Mononuclear cell (primary cell): ENCODE measurements around the gene PRMT5. TPM values are rescaled to one million over a fixed set of nuclear protein-coding genes. Genes with fewer than 3 reads are reported as not detected.
"Not testable (repeated sequence)": the region's sequence is repeated elsewhere in the genome, so short reads cannot be mapped to it uniquely, and the experiment has no call there.

Source experiments
- H3K27me3 ChIP-seq: 2 replicates; pipeline ENCODE4 v1.6.0; 2011; ENCODE audit warnings: low read length, control low read depth; ENCODE audit not compliant: insufficient read depth
- H3K4me1 ChIP-seq: 2 replicates; pipeline ENCODE4 v1.5.1; 2011; ENCODE audit warnings: mild to moderate bottlenecking, low read length, control low read depth; ENCODE audit not compliant: insufficient read depth
- H3K4me3 ChIP-seq: 2 replicates; pipeline ENCODE4 v1.5.1; 2011; ENCODE audit warnings: mild to moderate bottlenecking, low read length, moderate library complexity
- H3K9me3 ChIP-seq: 2 replicates; pipeline ENCODE4 v1.5.1; 2011; ENCODE audit warnings: low read depth, mild to moderate bottlenecking, control low read depth, low read length
- total RNA-seq: library from RNA; depleted of rRNA; stranded (reverse); fragments of >200 nt; gene quantifications from one replicate; pipeline ENCODE4 v1.2.3, GENCODE V29; 2012

Gene PRMT5
- 8.2 TPM for total RNA-seq

GRCh38 chr14:22929104-22929960, at the start of gene PRMT5:
PRMT5 (minus strand) TSS chr14:22929376; CDS start chr14:22929361, 15 bp downstream.
- Histone ChIP-seq H3K27me3 (no peaks in the 10 kb centered on the region), H3K4me1 (peaks cover 28% of the 10 kb centered on the region), H3K9me3 (no peaks in the 10 kb centered on the region), H3K4me3 (peak within 1 kb of the TSS; percentile 72)

- Histone ChIP-seq H3K4me3 (no peak overlapping the region), H3K9me3 (no peaks in the 10 kb centered on the region), H3K4me1 (peaks cover 26% of the 10 kb centered on the region), H3K27me3 (peaks cover 25% of the 10 kb centered on the region)
Observed at GRCh38 chr14:22978487-22978837, 49.3 kb upstream of the PRMT5 start.

DNA sequence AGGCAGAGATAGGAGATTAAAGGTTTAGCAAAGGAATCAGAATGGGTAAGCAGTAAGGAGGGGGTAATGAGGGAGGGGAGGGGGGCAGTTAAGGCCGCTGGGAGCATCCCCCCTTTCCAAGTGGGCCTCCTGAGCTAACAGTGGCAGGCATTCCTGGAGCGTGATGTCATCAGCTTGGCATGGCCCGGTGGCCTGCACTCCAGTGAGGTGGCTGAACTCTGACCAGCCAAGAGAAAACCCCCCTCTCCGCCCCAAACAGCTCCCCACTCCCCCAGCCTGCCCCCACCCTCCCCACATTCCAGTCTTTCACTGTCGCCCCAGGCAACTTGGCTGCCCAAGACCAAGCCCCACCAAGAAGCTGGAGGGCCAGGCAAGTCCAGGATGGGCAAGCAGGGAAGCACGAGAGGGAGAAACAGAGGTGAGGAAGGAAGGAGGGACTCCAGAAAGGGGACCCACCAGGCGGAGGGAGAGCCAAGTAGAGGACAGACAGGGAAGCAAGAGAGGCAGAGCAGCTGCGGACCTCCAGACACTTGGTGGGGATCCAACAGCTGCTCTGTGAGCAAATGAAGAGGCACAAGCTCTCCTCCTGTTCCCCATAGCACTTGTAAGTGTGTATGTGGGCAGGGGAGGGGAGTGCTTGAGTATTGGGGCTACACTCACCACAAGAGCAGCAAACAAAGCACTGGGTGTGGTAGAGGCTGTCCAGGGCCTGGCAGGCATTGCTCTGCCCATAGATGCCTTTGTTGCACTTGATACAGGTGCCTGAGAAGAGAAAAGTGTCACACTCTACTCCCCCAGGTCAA, 48.7 kb upstream of the PRMT5 start:
- Histone ChIP-seq H3K4me1 (peaks cover 21% of the 10 kb centered on the region), H3K27me3 (peaks cover 25% of the 10 kb centered on the region), H3K4me3 (no peak overlapping the region), H3K9me3 (no peaks in the 10 kb centered on the region)

GRCh38 chr14:22977434-22977683, 48.2 kb upstream of the PRMT5 start:
- H3K27me3 ChIP-seq = peaks cover 25% of the 10 kb centered on the region
- no peaks in the 10 kb centered on the region for H3K9me3 ChIP-seq
- H3K4me1 ChIP-seq = peaks cover 16% of the 10 kb centered on the region
- no peak overlapping the region for H3K4me3 ChIP-seq

DNA sequence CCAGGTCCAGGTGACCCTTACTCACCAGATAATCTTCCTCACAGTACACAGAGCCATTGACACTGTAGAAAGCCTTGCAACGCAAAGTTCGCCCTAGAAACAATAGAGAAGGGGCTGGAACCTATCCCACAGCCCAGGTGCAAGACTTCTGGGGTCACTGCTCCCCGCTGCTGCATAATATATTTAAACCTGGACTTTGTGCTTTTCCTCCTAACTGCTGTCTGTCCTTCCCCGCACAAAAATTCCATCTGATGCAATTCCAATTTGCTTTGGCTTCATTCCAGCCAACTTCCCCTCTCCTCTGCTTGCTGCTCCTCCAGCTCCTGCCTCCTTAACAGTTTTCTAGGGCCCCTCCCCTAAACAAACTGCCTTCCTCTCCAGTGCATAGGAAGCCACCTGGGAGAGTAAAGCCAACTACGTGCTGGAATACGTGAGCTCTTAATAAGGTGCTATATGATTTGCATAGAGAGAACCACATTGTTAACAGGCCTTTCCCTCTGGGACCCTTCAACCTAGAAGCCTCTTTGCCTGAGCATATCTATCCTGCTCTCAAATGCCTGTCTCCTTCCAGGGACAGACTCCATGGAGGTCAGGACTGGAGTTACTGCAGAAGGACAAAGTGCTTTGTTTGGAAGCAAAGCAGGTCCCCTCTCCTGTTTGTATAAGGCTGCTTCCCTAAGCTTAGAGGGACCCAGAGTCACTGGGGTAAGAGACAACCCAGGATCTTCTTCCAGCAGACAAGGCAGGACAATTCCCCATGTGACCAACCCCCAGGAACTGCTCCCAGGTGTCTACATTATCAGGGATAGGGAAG, 47.7 kb upstream of the PRMT5 start:
- Histone ChIP-seq H3K4me3 (no peak overlapping the region), H3K9me3 (no peaks in the 10 kb centered on the region), H3K27me3 (peaks cover 21% of the 10 kb centered on the region), H3K4me1 (peaks cover 11% of the 10 kb centered on the region)

GRCh38 chr14:22974530-22975313, 45.5 kb upstream of the PRMT5 start:
- peaks cover 3% of the 10 kb centered on the region for H3K27me3 ChIP-seq
- H3K4me3 ChIP-seq = no peak overlapping the region
- no peaks in the 10 kb centered on the region for H3K9me3 ChIP-seq
- no peaks in the 10 kb centered on the region for H3K4me1 ChIP-seq

DNA sequence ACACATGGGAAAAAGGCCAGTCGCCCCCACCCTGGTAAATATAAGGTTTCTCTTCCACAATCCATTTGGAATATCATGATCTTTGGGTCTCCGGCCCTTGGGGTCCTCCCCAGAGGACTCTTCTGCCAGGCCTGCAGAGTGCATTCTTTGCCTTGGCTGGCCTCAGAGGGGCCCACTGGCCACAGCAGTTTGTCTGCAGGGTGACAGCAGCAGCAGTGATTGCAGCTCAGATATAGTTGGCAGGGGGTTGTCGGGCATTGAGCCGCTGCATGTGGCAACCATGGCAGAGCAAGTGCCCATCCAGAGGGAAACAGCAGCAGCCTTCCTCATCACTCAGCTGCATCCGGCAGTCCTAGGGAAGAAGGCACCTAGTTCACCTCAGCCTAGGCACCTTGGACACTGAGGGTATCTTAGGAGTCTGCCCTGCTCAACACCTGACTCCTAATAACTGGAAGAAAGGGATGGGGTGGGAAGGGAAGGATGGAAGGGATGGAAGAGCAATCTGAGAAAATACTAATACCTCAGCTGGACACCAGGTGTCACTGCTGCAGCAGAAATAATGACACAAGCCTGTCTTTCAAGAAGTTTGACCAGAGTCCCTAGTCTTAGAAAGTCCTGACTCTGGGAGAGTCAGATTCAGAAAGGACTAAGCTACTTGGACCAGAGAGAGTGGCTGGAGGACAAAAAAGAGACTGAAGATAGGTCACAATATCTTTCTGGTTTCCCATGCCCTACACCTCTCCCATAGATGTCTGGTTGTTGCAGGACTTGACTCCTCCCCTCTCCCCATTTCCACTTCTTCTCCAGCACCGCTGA, 44.2 kb upstream of the PRMT5 start:
- no peak overlapping the region for H3K4me3 ChIP-seq
- H3K4me1 ChIP-seq = no peaks in the 10 kb centered on the region
- H3K9me3 ChIP-seq = no peaks in the 10 kb centered on the region
- H3K27me3 ChIP-seq = no peaks in the 10 kb centered on the region

GRCh38 chr14:22972313-22972930, 43.2 kb upstream of the PRMT5 start:
- Histone ChIP-seq H3K27me3 (no peaks in the 10 kb centered on the region), H3K9me3 (no peaks in the 10 kb centered on the region), H3K4me1 (no peaks in the 10 kb centered on the region), H3K4me3 (no peak overlapping the region)

- no peaks in the 10 kb centered on the region for H3K4me1 ChIP-seq
- no peaks in the 10 kb centered on the region for H3K27me3 ChIP-seq
- no peak overlapping the region for H3K4me3 ChIP-seq
- H3K9me3 ChIP-seq = no peaks in the 10 kb centered on the region
Observed at GRCh38 chr14:22971152-22971551, 42.0 kb upstream of the PRMT5 start.

GRCh38 chr14:22966783-22967269, 37.6 kb upstream of the PRMT5 start:
- Histone ChIP-seq H3K4me1 (no peaks in the 10 kb centered on the region), H3K4me3 (no peak overlapping the region), H3K9me3 (no peaks in the 10 kb centered on the region), H3K27me3 (no peaks in the 10 kb centered on the region)

DNA sequence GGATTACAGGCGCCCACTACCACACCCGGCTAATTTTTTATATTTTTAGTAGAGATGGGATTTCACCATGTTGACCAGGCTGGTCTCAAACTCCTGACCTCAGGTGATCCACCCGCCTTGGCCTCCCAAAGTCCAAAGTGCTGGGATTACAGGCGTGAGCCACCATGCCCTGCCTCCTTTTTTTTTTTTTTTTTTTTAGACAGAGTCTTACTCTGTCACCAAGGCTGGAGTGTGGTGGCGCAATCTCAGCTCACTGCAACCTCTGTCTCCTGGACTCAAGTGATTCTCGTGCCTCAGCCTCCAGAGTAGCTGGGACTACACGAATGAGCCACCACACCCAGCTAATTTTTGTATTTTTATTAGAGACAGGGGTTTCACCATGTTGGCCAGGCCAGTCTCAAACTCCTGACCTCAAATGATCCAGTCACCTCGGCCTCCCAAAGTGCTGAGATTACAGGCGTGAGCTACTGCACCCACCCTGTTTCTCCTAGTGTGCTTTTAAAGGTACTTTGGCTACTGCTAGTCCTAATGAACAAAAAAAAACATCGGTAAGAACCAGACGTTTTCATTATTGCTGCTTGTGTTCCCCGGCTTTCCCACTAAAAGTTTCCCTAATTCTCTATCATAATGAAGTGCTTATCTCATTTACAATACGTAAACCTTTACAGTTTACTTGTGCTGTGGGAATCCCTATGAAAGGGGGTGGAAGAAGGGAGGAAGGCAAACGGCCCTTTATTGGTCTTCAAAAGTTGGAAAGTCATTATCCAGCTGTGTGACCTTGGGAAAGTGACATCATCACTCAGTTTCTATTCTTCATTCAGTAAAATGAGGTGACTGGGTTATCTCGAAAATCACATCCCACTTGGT, 37.0 kb upstream of the PRMT5 start:
- H3K4me3 ChIP-seq, H3K27me3 ChIP-seq, H3K9me3 ChIP-seq, H3K4me1 ChIP-seq: not testable (repeated sequence)

DNA sequence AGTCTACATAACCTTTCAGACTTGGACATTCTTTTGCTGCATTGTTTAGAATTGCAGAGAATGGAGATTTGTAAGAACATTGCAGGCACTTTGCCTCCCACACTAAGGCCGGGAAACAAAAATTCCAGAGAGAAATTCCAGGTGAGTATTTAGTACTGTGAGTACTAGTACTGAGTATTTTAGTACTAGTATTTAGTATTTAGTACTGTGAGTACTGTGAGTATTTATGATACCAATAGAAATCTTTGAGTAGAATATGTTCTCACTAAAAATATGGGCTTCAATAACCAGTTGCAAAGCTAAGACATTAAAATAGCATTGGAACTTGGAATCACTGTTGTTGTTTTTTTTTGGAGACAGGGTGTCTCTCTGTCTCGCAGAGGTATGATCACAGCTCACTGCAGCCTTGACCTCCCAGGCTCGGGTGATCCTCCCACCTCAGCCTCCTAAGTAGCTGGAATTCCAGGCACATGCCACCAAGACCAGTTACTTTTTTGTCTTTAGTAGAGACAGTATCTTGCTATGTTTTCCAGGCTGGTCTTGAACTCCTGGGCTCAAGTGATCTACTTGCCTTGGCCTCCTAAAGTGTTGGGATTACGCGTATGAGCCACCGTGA, 33.0 kb upstream of the PRMT5 start:
- H3K4me1 ChIP-seq = peaks cover 7% of the 10 kb centered on the region

More for the DNA sequence above, 33.0 kb upstream of the PRMT5 start:
- Histone ChIP-seq H3K9me3 (no peaks in the 10 kb centered on the region), H3K27me3 (no peaks in the 10 kb centered on the region), H3K4me3 (no peak overlapping the region)
